ENCODE data around the gene CHRNA4. TPM values are rescaled to one million over a fixed set of nuclear protein-coding genes. Genes with fewer than 3 reads are reported as not detected.

CHRNA4 gene
- polyA plus RNA-seq, 1 of the 3 experiments (the other 2 are of a cell fraction), result not detected

DNA sequence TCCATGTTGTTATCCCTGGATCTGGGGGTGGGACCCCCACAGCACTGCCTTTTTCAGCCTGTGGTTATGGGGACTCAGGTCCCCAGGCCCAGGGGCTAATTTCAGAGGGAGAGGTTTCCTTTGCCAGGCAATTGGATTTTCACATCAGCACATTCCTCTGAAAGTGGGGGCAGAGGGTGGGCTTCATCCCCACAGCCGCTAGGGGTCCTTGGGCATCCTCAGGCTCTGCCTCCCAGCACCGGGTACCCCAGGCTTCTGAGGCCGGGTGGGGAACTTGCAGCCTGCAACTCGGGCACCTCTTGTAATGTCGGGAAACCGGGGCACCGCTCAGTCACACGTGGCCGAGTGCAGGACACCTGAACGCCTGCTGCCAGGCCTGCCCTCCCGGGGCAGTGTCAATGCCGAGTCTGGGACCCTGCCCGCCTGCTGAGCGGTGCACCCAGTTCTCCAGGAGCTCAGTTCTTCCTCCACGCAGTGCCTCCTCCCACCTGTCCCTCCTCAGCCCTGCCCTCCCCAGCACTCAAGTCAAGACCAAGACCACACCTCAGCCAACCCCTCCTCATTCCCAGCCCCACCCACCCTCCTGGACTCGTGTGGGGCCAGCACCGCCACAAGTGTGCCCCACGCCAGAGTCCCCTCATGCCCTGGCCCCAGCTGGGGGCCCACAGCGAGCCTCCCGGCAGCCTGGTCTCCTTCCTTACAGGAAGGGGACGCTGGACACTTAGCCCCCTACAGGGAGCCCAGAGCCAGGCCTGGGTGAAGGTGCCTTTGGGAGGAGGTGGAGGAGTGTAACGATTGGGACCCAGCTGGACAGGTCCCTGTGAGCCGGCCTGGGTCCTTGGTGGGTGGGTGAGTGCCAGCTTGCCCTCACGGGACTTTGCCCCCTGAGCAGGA is 8.8 kb upstream of the CHRNA4 start:
- WGBS (ENCODE audit: low lambda C conversion rate), result 43% methylated on average over 6 of the region's 24 CpGs
- ChIA-PET CTCF (interaction anchor here (1.5 to 4.9 kb wide), 4 partner anchors 12 to 147 kb away, joined by 3 to 33 read pairs (median 16); no protein-coding TSS in a partner anchor), POLR2A (no interaction called here)
- peaks cover 0 to 4% of the 10 kb centered on the region in 2 experiments; a peak in 1 of 4 replicates for H3K4me1 ChIP-seq (ENCODE audit: control insufficient read depth in 1 of 2, insufficient read depth in 2 of 2, low read depth in 1 of 2, low read length in 1 of 2)
- no peaks in the 10 kb centered on the region for H3K27me3 ChIP-seq (ENCODE audit: insufficient read depth)
- no peak overlapping the region for H3K27ac ChIP-seq (ENCODE audit: low read depth in 2 of 2, low read length in 1 of 2)
- DNase-seq, result no peak
- no peaks in the 10 kb centered on the region for H3K9me3 ChIP-seq
- H4K20me1 ChIP-seq (ENCODE audit: insufficient read depth), result no peaks in the 10 kb centered on the region
- no peaks in the 10 kb centered on the region for H3F3A ChIP-seq (replicated peaks; ENCODE audit: insufficient read depth)
- TF ChIP-seq MXI1 (IDR thresholded peaks at IDR 0.05; ENCODE audit: low read depth, low read length), result no peak
- no peak for TF ChIP-seq MEF2A (IDR thresholded peaks at IDR 0.05; ENCODE audit: borderline replicate concordance, low read depth)
- TF ChIP-seq TAF1 (IDR thresholded peaks at IDR 0.05; ENCODE audit: borderline replicate concordance, low read depth, low read length), result no peak
- TF ChIP-seq, protein P1, sequence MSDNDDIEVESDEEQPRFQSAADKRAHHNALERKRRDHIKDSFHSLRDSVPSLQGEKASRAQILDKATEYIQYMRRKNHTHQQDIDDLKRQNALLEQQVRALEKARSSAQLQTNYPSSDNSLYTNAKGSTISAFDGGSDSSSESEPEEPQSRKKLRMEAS (IDR thresholded peaks at IDR 0.05; ENCODE audit: low read depth), result no peak
- no peak for TF ChIP-seq FOSL2 (IDR thresholded peaks at IDR 0.05; ENCODE audit: borderline replicate concordance, low read depth)
- no peak for TF ChIP-seq GABPA (IDR thresholded peaks at IDR 0.05; ENCODE audit: low read depth)
- no peak for TF ChIP-seq ELF1 (IDR thresholded peaks at IDR 0.05)
- TF ChIP-seq, protein P2, sequence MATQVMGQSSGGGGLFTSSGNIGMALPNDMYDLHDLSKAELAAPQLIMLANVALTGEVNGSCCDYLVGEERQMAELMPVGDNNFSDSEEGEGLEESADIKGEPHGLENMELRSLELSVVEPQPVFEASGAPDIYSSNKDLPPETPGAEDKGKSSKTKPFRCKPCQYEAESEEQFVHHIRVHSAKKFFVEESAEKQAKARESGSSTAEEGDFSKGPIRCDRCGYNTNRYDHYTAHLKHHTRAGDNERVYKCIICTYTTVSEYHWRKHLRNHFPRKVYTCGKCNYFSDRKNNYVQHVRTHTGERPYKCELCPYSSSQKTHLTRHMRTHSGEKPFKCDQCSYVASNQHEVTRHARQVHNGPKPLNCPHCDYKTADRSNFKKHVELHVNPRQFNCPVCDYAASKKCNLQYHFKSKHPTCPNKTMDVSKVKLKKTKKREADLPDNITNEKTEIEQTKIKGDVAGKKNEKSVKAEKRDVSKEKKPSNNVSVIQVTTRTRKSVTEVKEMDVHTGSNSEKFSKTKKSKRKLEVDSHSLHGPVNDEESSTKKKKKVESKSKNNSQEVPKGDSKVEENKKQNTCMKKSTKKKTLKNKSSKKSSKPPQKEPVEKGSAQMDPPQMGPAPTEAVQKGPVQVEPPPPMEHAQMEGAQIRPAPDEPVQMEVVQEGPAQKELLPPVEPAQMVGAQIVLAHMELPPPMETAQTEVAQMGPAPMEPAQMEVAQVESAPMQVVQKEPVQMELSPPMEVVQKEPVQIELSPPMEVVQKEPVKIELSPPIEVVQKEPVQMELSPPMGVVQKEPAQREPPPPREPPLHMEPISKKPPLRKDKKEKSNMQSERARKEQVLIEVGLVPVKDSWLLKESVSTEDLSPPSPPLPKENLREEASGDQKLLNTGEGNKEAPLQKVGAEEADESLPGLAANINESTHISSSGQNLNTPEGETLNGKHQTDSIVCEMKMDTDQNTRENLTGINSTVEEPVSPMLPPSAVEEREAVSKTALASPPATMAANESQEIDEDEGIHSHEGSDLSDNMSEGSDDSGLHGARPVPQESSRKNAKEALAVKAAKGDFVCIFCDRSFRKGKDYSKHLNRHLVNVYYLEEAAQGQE (IDR thresholded peaks at IDR 0.05; ENCODE audit: low read depth, low read length), result no peak
- TF ChIP-seq POLR2AphosphoS5 (IDR thresholded peaks at IDR 0.05; ENCODE audit: low read depth, low read length), result no peak
- no peak for TF ChIP-seq NRF1 (IDR thresholded peaks at IDR 0.05; ENCODE audit: low read depth, low read length)
- no peak overlapping the region for H3K4me2 ChIP-seq
- no peaks in the 10 kb centered on the region for H3K36me3 ChIP-seq (replicated peaks in 1 of 2; ENCODE audit: control insufficient read depth in 1 of 2, insufficient read depth in 2 of 2, low read length in 1 of 2)
- H3K4me3 ChIP-seq (ENCODE audit: low read depth in 2 of 2, low read length in 1 of 2), result no peak overlapping the region
- H2AFZ ChIP-seq (ENCODE audit: low read depth), result no peak overlapping the region
- H3K79me2 ChIP-seq (ENCODE audit: insufficient read depth), result no peaks in the 10 kb centered on the region
- no peaks in the 10 kb centered on the region for H3K9me2 ChIP-seq
- no peak overlapping the region for H3K9ac ChIP-seq

DNA sequence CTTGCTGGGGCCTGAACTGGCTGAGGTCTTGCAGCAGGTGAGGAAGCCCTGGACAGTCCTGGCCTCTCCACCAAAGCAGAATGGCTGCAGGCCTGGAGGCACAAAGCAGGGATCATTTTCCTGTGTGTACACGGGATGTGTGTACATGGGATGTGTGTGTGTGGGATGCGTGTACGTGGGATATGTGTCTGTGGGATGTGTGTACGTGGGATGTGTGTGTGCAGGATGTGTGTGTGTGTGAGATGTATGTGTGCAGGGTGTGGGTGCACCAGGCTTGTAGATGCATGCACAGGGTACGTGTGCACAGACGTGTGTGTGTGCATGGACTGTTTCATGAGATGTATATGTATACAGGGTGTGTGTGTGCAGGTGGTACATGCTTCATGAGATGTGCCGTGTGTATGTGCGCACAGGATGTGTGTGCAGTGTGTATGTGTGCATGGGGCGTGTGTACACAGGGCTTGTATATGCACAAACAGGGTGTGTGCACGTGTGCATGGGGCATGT is 7.9 kb upstream of the CHRNA4 start:
- POLR2A ChIA-PET, result no interaction called here
- Histone ChIP-seq H3K27ac (ENCODE audit: low read depth in 2 of 2, low read length in 1 of 2) (no peak overlapping the region), H3K4me2 (no peak overlapping the region), H3K9ac (no peak overlapping the region), H3K36me3 (replicated peaks in 1 of 2; ENCODE audit: control insufficient read depth in 1 of 2, insufficient read depth in 2 of 2, low read length in 1 of 2) (no peaks in the 10 kb centered on the region), H2AFZ (ENCODE audit: low read depth) (no peak overlapping the region), H3K27me3 (ENCODE audit: insufficient read depth) (no peaks in the 10 kb centered on the region), H4K20me1 (ENCODE audit: insufficient read depth) (no peaks in the 10 kb centered on the region), H3F3A (replicated peaks; ENCODE audit: insufficient read depth) (no peaks in the 10 kb centered on the region), H3K79me2 (ENCODE audit: insufficient read depth) (no peaks in the 10 kb centered on the region), H3K4me3 (ENCODE audit: low read depth in 2 of 2, low read length in 1 of 2) (no peak overlapping the region), H3K9me2 (no peaks in the 10 kb centered on the region), H3K4me1 (ENCODE audit: control insufficient read depth in 1 of 2, insufficient read depth in 2 of 2, low read depth in 1 of 2, low read length in 1 of 2) (peaks cover 0 to 4% of the 10 kb centered on the region in 2 experiments; a peak in 1 of 4 replicates), H3K9me3 (no peaks in the 10 kb centered on the region)
- CTCF ChIA-PET, result interaction anchor here (1.0 to 4.9 kb wide), 4 partner anchors 13 to 73 kb away, joined by 3 to 33 read pairs (median 14); no protein-coding TSS in a partner anchor
- DNase-seq, result no peak
- WGBS (ENCODE audit: low lambda C conversion rate), result 41% methylated on average over 10 of the region's 10 CpGs
- TF ChIP-seq FOSL2 (IDR thresholded peaks at IDR 0.05; ENCODE audit: borderline replicate concordance, low read depth) (no peak), SMC3 (IDR thresholded peaks at IDR 0.05; ENCODE audit: low read depth, low read length) (no peak), RAD21 (IDR thresholded peaks at IDR 0.05; ENCODE audit: low read length) (no peak), MEF2A (IDR thresholded peaks at IDR 0.05; ENCODE audit: borderline replicate concordance, low read depth) (no peak), EP300 (IDR thresholded peaks at IDR 0.05; ENCODE audit: borderline replicate concordance in 1 of 2, low read depth in 1 of 2, low read length in 1 of 2) (no peak), FOXM1 (IDR thresholded peaks at IDR 0.05; ENCODE audit: low read depth) (no peak), FOXJ3 (CRISPR knock-in tag; IDR thresholded peaks at IDR 0.05) (no peak), RCOR1 (IDR thresholded peaks at IDR 0.05; ENCODE audit: low read length) (no peak)
- TF ChIP-seq, protein P3, sequence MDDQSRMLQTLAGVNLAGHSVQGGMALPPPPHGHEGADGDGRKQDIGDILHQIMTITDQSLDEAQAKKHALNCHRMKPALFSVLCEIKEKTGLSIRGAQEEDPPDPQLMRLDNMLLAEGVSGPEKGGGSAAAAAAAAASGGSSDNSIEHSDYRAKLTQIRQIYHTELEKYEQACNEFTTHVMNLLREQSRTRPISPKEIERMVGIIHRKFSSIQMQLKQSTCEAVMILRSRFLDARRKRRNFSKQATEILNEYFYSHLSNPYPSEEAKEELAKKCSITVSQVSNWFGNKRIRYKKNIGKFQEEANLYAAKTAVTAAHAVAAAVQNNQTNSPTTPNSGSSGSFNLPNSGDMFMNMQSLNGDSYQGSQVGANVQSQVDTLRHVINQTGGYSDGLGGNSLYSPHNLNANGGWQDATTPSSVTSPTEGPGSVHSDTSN (IDR thresholded peaks at IDR 0.05), result no peak
- TF ChIP-seq, protein P4, sequence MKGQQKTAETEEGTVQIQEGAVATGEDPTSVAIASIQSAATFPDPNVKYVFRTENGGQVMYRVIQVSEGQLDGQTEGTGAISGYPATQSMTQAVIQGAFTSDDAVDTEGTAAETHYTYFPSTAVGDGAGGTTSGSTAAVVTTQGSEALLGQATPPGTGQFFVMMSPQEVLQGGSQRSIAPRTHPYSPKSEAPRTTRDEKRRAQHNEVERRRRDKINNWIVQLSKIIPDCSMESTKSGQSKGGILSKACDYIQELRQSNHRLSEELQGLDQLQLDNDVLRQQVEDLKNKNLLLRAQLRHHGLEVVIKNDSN (IDR thresholded peaks at IDR 0.05; ENCODE audit: borderline replicate concordance, low read depth), result no peak
- TF ChIP-seq, protein P5, sequence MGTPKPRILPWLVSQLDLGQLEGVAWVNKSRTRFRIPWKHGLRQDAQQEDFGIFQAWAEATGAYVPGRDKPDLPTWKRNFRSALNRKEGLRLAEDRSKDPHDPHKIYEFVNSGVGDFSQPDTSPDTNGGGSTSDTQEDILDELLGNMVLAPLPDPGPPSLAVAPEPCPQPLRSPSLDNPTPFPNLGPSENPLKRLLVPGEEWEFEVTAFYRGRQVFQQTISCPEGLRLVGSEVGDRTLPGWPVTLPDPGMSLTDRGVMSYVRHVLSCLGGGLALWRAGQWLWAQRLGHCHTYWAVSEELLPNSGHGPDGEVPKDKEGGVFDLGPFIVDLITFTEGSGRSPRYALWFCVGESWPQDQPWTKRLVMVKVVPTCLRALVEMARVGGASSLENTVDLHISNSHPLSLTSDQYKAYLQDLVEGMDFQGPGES (IDR thresholded peaks at IDR 0.05; ENCODE audit: low read depth, low read length), result no peak

All from SK-N-SH (cell line).